HS-27A (cell line): Measurements from ENCODE around the gene COQ6.
"Not testable (repeated sequence)": the region's sequence is repeated elsewhere in the genome, so short reads cannot be mapped to it uniquely, and the experiment has no call there.

Experiments
- DNase-seq: peaks from one replicate; pipeline ENCODE4 v3.0.0-alpha.2; 2012; ENCODE audit warnings: low read depth, missing footprints

Gene COQ6

GRCh38 chr14:73988065-73988464 lies 38.0 kb downstream of the COQ6 start:
- no peak for DNase-seq

- not testable (repeated sequence) for DNase-seq
These were observed 38.6 kb downstream of the COQ6 start for GRCh38 chr14:73988656-73989055.

GRCh38 chr14:73991092-73991491 lies 41.0 kb downstream of the COQ6 start:
- no peak for DNase-seq

- DNase-seq = not testable (repeated sequence)
These were observed 44.8 kb downstream of the COQ6 start for GRCh38 chr14:73994926-73995325.

- no peak for DNase-seq
These were observed 45.9 kb downstream of the COQ6 start for GRCh38 chr14:73995977-73996378.

GRCh38 chr14:73996731-73997107 lies 46.6 kb downstream of the COQ6 start:
- DNase-seq = no peak

- no peak for DNase-seq
These were observed 47.2 kb downstream of the COQ6 start for GRCh38 chr14:73997108-73997943.

GRCh38 chr14:73997944-73998447 lies 47.9 kb downstream of the COQ6 start:
- no peak for DNase-seq

- no peak for DNase-seq
These were observed 48.6 kb downstream of the COQ6 start for GRCh38 chr14:73998726-73999125.

- DNase-seq = not testable (repeated sequence)
These were observed 55.6 kb downstream of the COQ6 start for GRCh38 chr14:74005664-74006063.

- DNase-seq = no peak
These were observed 58.9 kb downstream of the COQ6 start for GRCh38 chr14:74008843-74009499.
